ENCODE measurements around the gene ANKRD55. TPM values are rescaled to one million over a fixed set of nuclear protein-coding genes. Genes with fewer than 3 reads are reported as not detected.
"Not testable (repeated sequence)": the region's sequence is repeated elsewhere in the genome, so short reads cannot be mapped to it uniquely, and the experiment has no call there.

ANKRD55 gene
- total RNA-seq, 5 donors from 2014 or later (not counting 1 experiment from before 2014, with no cell fraction given) = 2.8 to 19.9 (median 3.4) TPM

DNA sequence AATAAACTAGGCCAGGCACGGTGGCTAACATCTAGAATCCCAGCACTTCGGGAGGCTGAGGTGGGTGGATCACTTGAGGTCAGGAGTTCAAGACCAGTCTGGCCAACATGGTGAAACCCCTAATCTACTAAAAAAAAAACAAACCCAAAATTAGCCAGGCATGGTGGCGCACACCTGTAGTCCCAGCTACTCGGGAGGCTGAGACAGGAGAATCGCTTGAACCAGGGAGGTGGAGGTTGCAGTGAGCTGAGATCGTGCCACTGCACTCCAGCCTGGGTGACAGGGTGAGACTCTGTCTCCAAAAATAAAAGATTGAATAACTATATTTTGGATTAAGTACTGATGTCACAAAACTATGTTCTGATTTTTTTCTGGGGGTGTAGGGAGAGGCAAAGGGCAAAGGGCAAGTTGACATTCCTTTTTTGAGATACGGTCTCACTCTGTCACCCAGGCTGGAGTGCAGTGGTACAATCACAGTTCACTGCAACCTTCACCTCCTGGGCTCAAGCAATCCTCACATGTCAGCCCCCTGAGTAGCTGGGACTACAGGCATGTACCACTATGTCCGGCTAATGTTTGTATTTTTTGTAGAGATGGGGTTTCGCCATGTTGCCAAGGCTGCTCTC is 110.7 kb downstream of the ANKRD55 start:
- H3K4me3 Mint-ChIP-seq; POLR2A ChIA-PET; ATAC-seq (replicated peaks in 1 of 4); H3K27ac ChIP-seq (ENCODE audit: low read length); H3K27me3 Mint-ChIP-seq; H3K9me3 ChIP-seq; H3K27me3 ChIP-seq (replicated peaks in 1 of 2; ENCODE audit: control insufficient read depth in 2 of 2, extremely low read depth in 1 of 2, insufficient read depth in 2 of 2, low read length in 1 of 2); H3K4me3 ChIP-seq (ENCODE audit: control insufficient read depth in 1 of 2, extremely low read depth in 1 of 2, low read length in 1 of 2); H3K36me3 ChIP-seq (ENCODE audit: control insufficient read depth in 2 of 2, extremely low read depth in 1 of 2, insufficient read depth in 1 of 2, low read length in 1 of 2); DNase-seq; H3K27ac Mint-ChIP-seq; H3K36me3 Mint-ChIP-seq; H3K9me3 Mint-ChIP-seq: not testable (repeated sequence)
- peaks cover 25 to 31% (median 26%) of the 10 kb centered on the region in 3 donors for H3K4me1 Mint-ChIP-seq
- H3K4me1 ChIP-seq (ENCODE audit: control insufficient read depth in 1 of 2, extremely low read depth in 1 of 2, insufficient read depth in 2 of 2, low read length in 2 of 2) = peaks cover 11 to 15% of the 10 kb centered on the region in 2 experiments
- WGBS (ENCODE audit: insufficient coverage) = 90% methylated on average over 4 of the region's 9 CpGs
- CTCF ChIA-PET = interaction anchor here in 1 of 2 donors (0.6 kb wide), 1 partner anchor 78 kb away, joined by 3 read pairs; no protein-coding TSS in a partner anchor

DNA sequence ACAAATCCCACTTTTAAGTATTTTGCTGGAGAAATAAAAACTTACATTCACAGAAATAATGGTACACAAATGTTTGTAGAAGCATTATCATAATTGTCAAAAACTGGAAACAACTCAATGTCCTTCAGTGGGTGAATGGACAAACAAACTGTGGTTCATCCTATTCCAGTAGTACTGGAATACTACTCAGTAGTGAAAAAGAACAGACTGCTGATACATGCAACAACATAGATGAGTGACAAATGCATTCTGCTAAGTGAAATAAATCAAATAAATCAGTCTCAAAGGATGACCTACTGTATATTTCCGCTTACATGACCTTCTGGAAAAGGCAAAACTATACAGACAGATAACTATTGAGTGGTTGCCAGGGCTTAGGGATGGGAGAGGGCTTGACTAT is 114.1 kb downstream of the ANKRD55 start:
- no peak overlapping the region for H3K27ac Mint-ChIP-seq
- WGBS (ENCODE audit: insufficient coverage) = no CpG with 5 or more reads among the region's 1 CpG

DNA sequence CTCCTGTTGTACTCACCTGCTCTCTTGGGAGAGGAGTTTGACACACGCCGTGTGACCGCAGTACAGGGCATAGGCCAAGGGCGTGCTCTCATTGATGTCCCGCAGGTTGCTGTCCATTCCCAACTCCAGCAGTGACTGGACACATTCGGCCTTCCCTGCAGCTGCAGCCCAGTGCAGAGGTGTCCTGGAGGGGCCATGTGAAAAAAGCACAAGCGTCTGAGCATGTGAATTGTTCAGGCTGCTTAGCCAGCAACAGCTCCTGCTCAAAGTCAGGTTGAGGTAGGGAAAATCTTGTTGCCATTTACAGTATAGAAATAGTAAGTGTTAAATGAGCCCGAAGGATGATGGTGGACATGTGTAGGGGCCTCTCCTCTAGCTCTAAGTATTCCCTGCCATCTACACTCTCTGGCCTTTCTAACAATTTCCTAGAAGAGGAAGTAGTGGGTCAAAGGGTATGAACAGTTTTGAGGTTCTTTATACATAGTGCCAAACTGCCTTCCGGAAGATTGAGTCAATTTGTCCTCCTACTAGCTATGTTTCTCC is 116.5 kb downstream of the ANKRD55 start:
- peaks cover 4% of the 10 kb centered on the region for H3K36me3 Mint-ChIP-seq
- Histone ChIP-seq H3K36me3 (ENCODE audit: control insufficient read depth in 2 of 2, extremely low read depth in 1 of 2, insufficient read depth in 1 of 2, low read length in 1 of 2) (peaks cover 0 to 5% of the 10 kb centered on the region in 2 donors), H3K27ac (ENCODE audit: low read length) (no peak overlapping the region), H3K4me3 (ENCODE audit: control insufficient read depth in 1 of 2, extremely low read depth in 1 of 2, low read length in 1 of 2) (no peak overlapping the region), H3K9me3 (no peaks in the 10 kb centered on the region), H3K4me1 (ENCODE audit: control insufficient read depth in 1 of 2, extremely low read depth in 1 of 2, insufficient read depth in 2 of 2, low read length in 2 of 2) (peaks cover 0 to 4% of the 10 kb centered on the region in 2 experiments), H3K27me3 (replicated peaks in 1 of 2; ENCODE audit: control insufficient read depth in 2 of 2, extremely low read depth in 1 of 2, insufficient read depth in 2 of 2, low read length in 1 of 2) (peaks cover 0 to 3% of the 10 kb centered on the region in 2 experiments)
- peaks cover 5 to 7% (median 7%) of the 10 kb centered on the region in 3 donors for H3K4me1 Mint-ChIP-seq
- DNase-seq = no peak
- peak overlapping the region in 1 of 2 donors; percentile 72 for H3K27ac Mint-ChIP-seq
- ChIA-PET POLR2A (interaction anchor here in 1 of 2 donors (0.7 kb wide), 1 partner anchor 109 kb away, joined by 4 read pairs; no protein-coding TSS in a partner anchor), CTCF (no interaction called here)
- ATAC-seq (replicated peaks in 1 of 4) = peak in 2 of 4 experiments; percentile 23 to 24
- H3K9me3 Mint-ChIP-seq = no peaks in the 10 kb centered on the region
- H3K27me3 Mint-ChIP-seq = no peaks in the 10 kb centered on the region
- WGBS (ENCODE audit: insufficient coverage) = 94% methylated on average over 6 of the region's 9 CpGs
- no peak overlapping the region for H3K4me3 Mint-ChIP-seq

More for the DNA sequence above, 114.1 kb downstream of the ANKRD55 start:
- no peak for ATAC-seq (replicated peaks in 1 of 4)
- H3K9me3 ChIP-seq = no peaks in the 10 kb centered on the region
- H3K36me3 Mint-ChIP-seq = peaks cover 8% of the 10 kb centered on the region
- peaks cover 0 to 4% of the 10 kb centered on the region in 2 experiments for H3K4me1 ChIP-seq (ENCODE audit: control insufficient read depth in 1 of 2, extremely low read depth in 1 of 2, insufficient read depth in 2 of 2, low read length in 2 of 2)
- no peaks in the 10 kb centered on the region for H3K9me3 Mint-ChIP-seq
- CTCF ChIA-PET = no interaction called here
- no peak overlapping the region for H3K27ac ChIP-seq (ENCODE audit: low read length)
- H3K27me3 Mint-ChIP-seq = no peaks in the 10 kb centered on the region
- H3K4me3 Mint-ChIP-seq = no peak overlapping the region
- H3K27me3 ChIP-seq (replicated peaks in 1 of 2; ENCODE audit: control insufficient read depth in 2 of 2, extremely low read depth in 1 of 2, insufficient read depth in 2 of 2, low read length in 1 of 2) = peaks cover 0 to 3% of the 10 kb centered on the region in 2 experiments
- H3K36me3 ChIP-seq (ENCODE audit: control insufficient read depth in 2 of 2, extremely low read depth in 1 of 2, insufficient read depth in 1 of 2, low read length in 1 of 2) = peaks cover 0 to 3% of the 10 kb centered on the region in 2 donors
- DNase-seq = no peak
- peaks cover 14 to 18% (median 16%) of the 10 kb centered on the region in 3 donors for H3K4me1 Mint-ChIP-seq
- H3K4me3 ChIP-seq (ENCODE audit: control insufficient read depth in 1 of 2, extremely low read depth in 1 of 2, low read length in 1 of 2) = no peak overlapping the region
- POLR2A ChIA-PET = no interaction called here

DNA sequence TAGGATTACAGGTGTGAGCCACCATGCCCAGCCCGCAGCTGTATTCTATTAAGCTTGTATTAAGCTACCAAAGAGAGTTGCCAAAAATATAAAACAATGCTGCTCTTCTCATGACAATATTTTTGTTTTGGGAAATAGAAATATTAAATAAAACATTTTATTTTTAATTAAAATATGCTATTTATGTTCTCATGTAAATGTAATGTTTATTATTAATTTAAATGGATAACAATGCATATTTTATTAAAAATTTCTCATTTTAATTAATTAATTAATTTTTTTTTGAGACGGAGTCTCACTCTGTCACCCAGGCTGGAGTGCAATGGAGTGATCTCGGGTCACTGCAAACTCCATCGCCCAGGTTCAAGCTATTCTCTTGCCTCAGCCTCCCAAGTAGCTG is 117.5 kb downstream of the ANKRD55 start:
- no peak overlapping the region for H3K4me3 Mint-ChIP-seq
- POLR2A ChIA-PET = interaction anchor here in 1 of 2 donors (0.6 to 0.8 kb wide), 2 partner anchors 10 to 32 kb away, joined by 3 read pairs; no protein-coding TSS in a partner anchor
- CTCF ChIA-PET = no interaction called here

DNA sequence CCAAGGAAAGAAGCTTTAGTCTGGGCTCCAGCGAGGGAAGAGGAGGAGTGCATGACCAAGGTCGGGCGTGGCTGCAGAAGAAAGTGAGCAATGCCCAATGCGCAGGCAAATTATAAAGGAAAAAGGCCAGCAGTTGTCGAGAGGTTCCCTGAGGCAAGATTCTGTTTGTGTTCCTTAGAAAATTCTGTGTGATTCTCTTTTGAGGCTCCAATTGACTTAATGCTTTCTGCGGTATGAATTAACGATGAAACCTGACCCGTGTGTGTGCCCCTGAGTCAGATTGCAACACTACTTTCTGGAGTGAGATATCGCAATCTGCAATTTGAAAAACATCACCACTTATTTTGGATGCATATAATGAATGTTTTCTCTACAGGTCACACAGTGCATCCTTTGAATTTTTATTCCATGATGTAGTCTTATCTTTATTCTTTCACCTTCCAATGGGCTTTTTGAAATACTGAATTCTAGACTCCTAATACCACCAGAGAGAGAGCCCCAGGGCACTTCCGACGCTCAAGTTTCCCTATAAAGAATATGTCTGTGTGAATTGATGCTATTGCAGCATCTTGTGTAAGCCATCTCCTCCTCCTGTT is 120.5 kb downstream of the ANKRD55 start:
- DNase-seq = no peak
- Mint-ChIP-seq H3K4me1 (peaks cover 17 to 25% (median 22%) of the 10 kb centered on the region in 3 donors), H3K4me3 (no peak overlapping the region), H3K27ac (no peak overlapping the region), H3K36me3 (peaks cover 12% of the 10 kb centered on the region), H3K27me3 (no peaks in the 10 kb centered on the region), H3K9me3 (no peaks in the 10 kb centered on the region)
- CTCF ChIA-PET = interaction anchor here in 1 of 2 donors (0.6 kb wide), 1 partner anchor 42 kb away, joined by 6 read pairs; no protein-coding TSS in a partner anchor
- POLR2A ChIA-PET = interaction anchor here in 1 of 2 donors (0.7 kb wide), 1 partner anchor 9 kb away, joined by 3 read pairs; no protein-coding TSS in a partner anchor
- 96% methylated on average over 4 of the region's 11 CpGs for WGBS (ENCODE audit: insufficient coverage)
- no peak for ATAC-seq (replicated peaks in 1 of 4)
- Histone ChIP-seq H3K27me3 (replicated peaks in 1 of 2; ENCODE audit: control insufficient read depth in 2 of 2, extremely low read depth in 1 of 2, insufficient read depth in 2 of 2, low read length in 1 of 2) (no peaks in the 10 kb centered on the region), H3K27ac (ENCODE audit: low read length) (no peak overlapping the region), H3K4me3 (ENCODE audit: control insufficient read depth in 1 of 2, extremely low read depth in 1 of 2, low read length in 1 of 2) (no peak overlapping the region), H3K36me3 (ENCODE audit: control insufficient read depth in 2 of 2, extremely low read depth in 1 of 2, insufficient read depth in 1 of 2, low read length in 1 of 2) (peaks cover 6 to 9% of the 10 kb centered on the region in 2 donors), H3K4me1 (ENCODE audit: control insufficient read depth in 1 of 2, extremely low read depth in 1 of 2, insufficient read depth in 2 of 2, low read length in 2 of 2) (peaks cover 8 to 19% of the 10 kb centered on the region in 2 experiments), H3K9me3 (no peaks in the 10 kb centered on the region)

More for the DNA sequence above, 117.5 kb downstream of the ANKRD55 start:
- no peak for ATAC-seq (replicated peaks in 1 of 4)
- H3K27me3 ChIP-seq (replicated peaks in 1 of 2; ENCODE audit: control insufficient read depth in 2 of 2, extremely low read depth in 1 of 2, insufficient read depth in 2 of 2, low read length in 1 of 2) = no peaks in the 10 kb centered on the region
- H3K27ac ChIP-seq (ENCODE audit: low read length) = no peak overlapping the region
- H3K4me1 ChIP-seq (ENCODE audit: control insufficient read depth in 1 of 2, extremely low read depth in 1 of 2, insufficient read depth in 2 of 2, low read length in 2 of 2) = peaks cover 0 to 4% of the 10 kb centered on the region in 2 experiments
- H3K27ac Mint-ChIP-seq = no peak overlapping the region
- no peak for DNase-seq
- no CpG with 5 or more reads among the region's 4 CpGs for WGBS (ENCODE audit: insufficient coverage)
- H3K36me3 Mint-ChIP-seq = peaks cover 13% of the 10 kb centered on the region
- no peaks in the 10 kb centered on the region for H3K27me3 Mint-ChIP-seq
- peaks cover 0 to 9% of the 10 kb centered on the region in 2 donors for H3K36me3 ChIP-seq (ENCODE audit: control insufficient read depth in 2 of 2, extremely low read depth in 1 of 2, insufficient read depth in 1 of 2, low read length in 1 of 2)
- no peaks in the 10 kb centered on the region for H3K9me3 ChIP-seq
- H3K9me3 Mint-ChIP-seq = no peaks in the 10 kb centered on the region
- peaks cover 8 to 15% (median 11%) of the 10 kb centered on the region in 3 donors for H3K4me1 Mint-ChIP-seq
- no peak overlapping the region for H3K4me3 ChIP-seq (ENCODE audit: control insufficient read depth in 1 of 2, extremely low read depth in 1 of 2, low read length in 1 of 2)

DNA sequence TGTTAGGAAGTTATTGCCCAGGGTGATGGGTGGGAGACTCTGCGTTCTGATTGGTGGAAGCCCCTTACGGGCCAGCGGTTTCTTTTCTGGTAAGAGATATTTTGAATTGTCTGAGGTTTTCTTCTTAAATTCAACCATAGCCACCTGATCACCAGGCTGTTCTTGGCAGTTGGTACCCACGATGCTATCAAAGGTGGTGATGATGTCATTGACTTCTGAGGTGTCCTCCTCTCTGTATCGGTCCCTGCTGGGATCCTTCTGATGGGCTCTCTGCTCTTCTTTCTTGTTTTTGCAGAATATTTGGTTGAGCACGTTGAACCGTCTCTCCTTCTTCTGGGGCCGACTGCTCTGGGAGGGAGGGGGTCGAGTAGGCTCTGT is 121.7 kb downstream of the ANKRD55 start:
- ChIA-PET CTCF (no interaction called here), POLR2A (no interaction called here)
- Histone ChIP-seq H3K27me3 (replicated peaks in 1 of 2; ENCODE audit: control insufficient read depth in 2 of 2, extremely low read depth in 1 of 2, insufficient read depth in 2 of 2, low read length in 1 of 2) (no peaks in the 10 kb centered on the region), H3K9me3 (no peaks in the 10 kb centered on the region), H3K36me3 (ENCODE audit: control insufficient read depth in 2 of 2, extremely low read depth in 1 of 2, insufficient read depth in 1 of 2, low read length in 1 of 2) (peaks cover 6 to 9% of the 10 kb centered on the region in 2 donors), H3K4me3 (ENCODE audit: control insufficient read depth in 1 of 2, extremely low read depth in 1 of 2, low read length in 1 of 2) (no peak overlapping the region), H3K27ac (ENCODE audit: low read length) (no peak overlapping the region), H3K4me1 (ENCODE audit: control insufficient read depth in 1 of 2, extremely low read depth in 1 of 2, insufficient read depth in 2 of 2, low read length in 2 of 2) (peaks cover 16 to 21% of the 10 kb centered on the region in 2 experiments)
- H3K4me1 Mint-ChIP-seq = peaks cover 21 to 30% (median 27%) of the 10 kb centered on the region in 3 donors
- H3K9me3 Mint-ChIP-seq = no peaks in the 10 kb centered on the region
- DNase-seq = no peak
- 80% methylated on average over 1 of the region's 9 CpGs for WGBS (ENCODE audit: insufficient coverage)
- H3K4me3 Mint-ChIP-seq = no peak overlapping the region
- no peaks in the 10 kb centered on the region for H3K27me3 Mint-ChIP-seq
- no peak for ATAC-seq (replicated peaks in 1 of 4)
- peaks cover 12% of the 10 kb centered on the region for H3K36me3 Mint-ChIP-seq
- peak overlapping the region in 1 of 2 donors; percentile 55 for H3K27ac Mint-ChIP-seq

Measured in T-cell (primary cell).